Stimulated activated CD4-positive, alpha-beta T cell treated with anti-CD3 and anti-CD28 coated beads, Interleukin-12 subunit alpha, Interleukin-12 subunit beta, amount 100 ng/mL, for 24 hours (primary cell): Measurements from ENCODE around the gene HELQ.
"Not testable (repeated sequence)": the region's sequence is repeated elsewhere in the genome, so short reads cannot be mapped to it uniquely, and the experiment has no call there.

ENCODE experiments used
- DNase-seq, 2 experiments: peaks; one replicate each; pipeline ENCODE4 v3.0.0-alpha.2; 2020; ENCODE audit warnings: low read depth in 2 of 2

The HELQ gene

GRCh38 chr4:83431200-83431599, 24.4 kb downstream of the HELQ start:
- DNase-seq, result no peak

- DNase-seq, result no peak
Observed at GRCh38 chr4:83418211-83418610, 37.4 kb downstream of the HELQ start.

GRCh38 chr4:83417566-83417965, 38.1 kb downstream of the HELQ start:
- DNase-seq, result no peak

- DNase-seq, result no peak
Observed at GRCh38 chr4:83413676-83414075, 41.9 kb downstream of the HELQ start.

- no peak for DNase-seq
Observed at GRCh38 chr4:83408908-83409307, 46.7 kb downstream of the HELQ start.

DNA sequence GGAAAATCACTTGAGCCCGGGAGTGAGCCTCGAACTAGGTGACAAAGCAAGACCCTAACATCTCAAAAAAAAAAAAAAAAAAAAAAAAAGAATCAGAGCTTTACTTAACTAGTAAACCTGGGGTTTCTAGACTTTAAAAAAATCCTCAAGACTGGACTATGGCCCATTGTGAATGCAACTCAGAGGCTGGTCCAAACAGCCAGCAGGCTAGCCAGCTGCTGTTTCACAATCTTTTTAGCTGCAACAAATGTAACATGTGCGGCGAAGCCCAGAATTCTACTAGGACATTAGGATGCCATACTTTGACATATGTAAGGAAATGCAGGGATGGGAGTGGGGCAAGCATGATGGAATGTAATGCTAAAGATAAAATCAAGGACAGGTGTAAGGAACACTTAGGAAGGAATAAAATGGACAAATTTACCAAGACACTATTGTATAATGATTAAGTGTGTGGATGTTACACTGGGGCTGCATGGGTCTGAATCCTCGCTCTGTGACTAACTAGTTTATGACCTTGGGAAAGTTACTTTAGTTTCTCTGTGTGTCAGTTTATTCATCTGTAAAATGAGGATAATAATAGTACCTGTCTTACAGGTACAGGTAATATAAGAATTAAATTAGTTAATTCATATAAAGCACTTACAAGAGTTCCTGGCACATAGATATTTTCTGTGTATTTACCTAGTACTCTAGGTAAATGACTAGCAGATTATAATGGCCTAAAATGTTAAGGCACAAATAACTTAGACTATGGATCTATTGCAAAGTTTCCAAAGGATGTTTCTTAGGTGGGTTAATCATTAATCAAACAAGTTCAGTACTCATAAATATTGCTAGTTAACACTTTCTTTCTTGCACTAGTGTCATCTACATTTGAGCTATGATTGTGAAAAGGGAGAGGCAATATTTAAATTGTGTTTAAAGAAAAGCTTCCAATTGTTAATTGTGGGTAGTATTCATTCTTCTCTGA, 49.5 kb downstream of the HELQ start:
- no peak for DNase-seq

DNA sequence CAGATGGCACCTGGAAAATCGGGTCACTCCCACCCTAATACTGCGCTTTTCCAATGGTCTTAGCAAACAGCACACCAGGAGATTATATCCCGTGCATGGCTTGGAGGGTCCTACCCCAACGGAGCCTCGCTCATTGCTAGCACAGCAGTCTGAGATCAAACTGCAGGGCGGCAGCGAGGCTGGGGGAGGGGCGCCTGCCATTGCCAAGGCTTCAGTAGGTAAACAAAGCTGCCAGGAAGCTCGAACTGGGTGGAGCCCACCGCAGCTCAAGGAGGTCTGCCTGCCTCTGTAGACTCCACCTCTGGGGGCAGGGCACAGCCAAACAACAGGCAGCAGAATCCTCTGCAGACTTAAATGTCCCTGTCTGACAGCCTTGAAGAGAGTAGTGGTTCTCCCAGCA, 57.5 kb downstream of the HELQ start:
- DNase-seq, result not testable (repeated sequence)

GRCh38 chr4:83393908-83394307, 61.7 kb downstream of the HELQ start:
- no peak for DNase-seq

- DNase-seq, result no peak
Observed at GRCh38 chr4:83392562-83392961, 63.1 kb downstream of the HELQ start.

DNA sequence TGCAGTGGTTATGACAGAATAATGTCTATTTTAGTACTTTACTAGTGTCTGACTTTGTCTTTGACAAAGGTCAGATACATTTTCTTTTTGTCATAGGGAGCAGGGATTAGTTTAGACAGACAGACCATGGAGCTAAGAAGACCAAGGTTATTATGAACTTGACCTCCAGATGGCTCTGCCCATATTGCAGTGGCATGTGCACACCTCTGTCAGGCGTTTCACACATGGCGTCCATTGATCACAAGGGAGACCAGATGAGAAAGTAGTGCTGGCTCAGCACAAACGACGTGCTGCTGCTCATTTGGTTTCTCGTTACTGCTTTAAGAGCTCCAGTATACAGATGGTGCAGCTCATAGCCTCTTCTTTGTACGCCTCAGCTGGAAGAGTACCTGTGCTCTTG, 64.7 kb downstream of the HELQ start:
- no peak for DNase-seq

GRCh38 chr4:83389756-83390505, 65.7 kb downstream of the HELQ start:
- DNase-seq, result no peak

- no peak for DNase-seq
Observed at GRCh38 chr4:83389037-83389720, 66.4 kb downstream of the HELQ start.

DNA sequence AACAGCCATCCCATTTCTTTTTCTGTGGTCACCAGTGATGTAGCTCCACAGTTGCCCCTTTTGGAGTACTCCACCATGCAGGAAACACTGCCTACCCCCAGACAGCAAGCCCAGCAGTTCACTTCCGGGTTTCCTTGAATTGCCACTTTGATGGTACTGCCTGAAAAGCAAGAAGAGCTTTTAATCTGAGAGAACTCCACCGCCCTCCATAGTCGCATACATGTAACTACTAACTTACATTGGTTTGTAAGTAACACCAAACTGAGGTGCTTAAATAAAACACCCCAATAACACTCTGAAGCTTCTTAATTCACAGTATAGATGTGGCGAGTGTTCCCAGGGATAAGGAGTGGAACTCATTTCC, 67.3 kb downstream of the HELQ start:
- no peak for DNase-seq

DNA sequence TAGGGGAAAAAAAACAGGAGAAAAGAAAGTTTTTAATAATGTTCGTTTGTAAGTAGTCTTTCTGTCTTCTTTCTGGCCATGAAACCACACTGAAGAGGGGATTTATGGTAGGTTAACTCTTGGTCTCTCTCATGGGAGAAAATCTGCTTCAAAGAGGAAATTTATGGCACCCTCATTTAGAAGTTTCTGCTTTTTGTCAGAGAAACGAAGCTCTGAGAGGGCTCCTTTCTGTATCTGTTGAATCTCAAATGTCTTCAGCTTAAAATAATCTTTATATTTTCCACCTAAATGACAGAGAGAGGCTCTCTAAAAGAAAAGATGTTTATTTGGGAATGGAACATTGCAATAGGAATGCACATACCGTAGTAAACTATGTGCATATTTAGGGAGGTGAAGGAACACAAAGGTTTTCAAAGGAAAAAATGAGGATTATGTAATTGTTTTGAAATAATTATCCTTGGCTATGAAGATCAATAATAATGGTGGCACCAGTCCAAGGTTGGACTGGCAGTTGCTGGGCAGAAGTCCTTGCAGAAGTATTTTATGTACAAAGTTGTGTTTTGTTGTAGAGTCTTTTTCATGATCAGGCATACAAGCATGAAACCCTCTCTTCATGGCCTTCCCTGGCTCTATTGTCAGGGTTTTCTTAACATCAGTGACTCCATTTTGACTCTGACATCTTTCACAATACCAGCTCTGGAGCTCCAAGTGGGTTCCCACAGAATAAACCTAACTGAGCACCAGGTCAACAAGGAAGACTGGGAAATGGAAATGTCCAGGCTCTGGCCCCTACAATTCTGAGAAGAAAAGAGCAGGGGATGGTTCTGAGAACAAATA, 67.9 kb downstream of the HELQ start:
- DNase-seq, result no peak

- DNase-seq, result no peak
Observed at GRCh38 chr4:83387012-83387411, 68.6 kb downstream of the HELQ start.

DNA sequence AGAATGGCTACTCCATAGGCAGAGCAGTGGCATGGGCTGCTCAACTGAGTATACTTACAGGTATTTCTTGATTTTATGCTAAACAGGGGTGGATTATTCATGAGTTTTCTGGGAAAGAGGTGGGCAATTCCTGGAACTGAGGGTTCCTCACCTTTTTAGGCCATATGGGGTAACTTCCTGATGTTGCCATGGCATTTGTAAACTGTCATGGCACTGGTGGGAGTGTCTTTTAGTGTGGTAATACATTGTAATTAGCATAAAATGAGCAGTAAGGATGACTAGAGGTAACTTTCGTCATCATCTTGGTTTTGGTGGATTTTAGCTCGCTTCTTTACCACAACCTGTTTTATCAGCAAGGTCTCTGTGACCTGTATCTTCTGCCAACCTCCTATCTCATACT, 72.8 kb downstream of the HELQ start:
- DNase-seq, result no peak

- DNase-seq, result no peak
Observed at GRCh38 chr4:83381173-83381572, 74.5 kb downstream of the HELQ start.

GRCh38 chr4:83378419-83378818, 77.2 kb downstream of the HELQ start:
- DNase-seq, result no peak

DNA sequence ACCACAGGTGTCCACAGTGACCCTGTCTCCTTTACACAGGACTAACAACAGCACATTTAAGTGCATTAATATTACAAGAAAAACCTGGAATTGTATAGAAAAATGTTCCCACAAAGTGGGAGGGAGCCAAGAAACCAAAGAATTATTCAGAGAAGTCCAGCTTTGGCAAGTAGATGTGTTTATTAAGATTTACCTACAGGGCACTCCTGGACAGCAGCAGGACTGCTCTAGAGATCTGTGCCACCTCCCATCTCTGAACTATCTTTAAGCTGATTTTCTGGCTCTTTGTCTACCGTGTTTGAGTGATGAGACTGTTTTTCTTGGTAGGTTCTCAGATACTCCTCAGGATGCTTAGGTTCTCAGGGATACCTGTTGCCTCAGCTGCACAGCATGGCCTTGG, 82.7 kb downstream of the HELQ start:
- DNase-seq, result no peak

DNA sequence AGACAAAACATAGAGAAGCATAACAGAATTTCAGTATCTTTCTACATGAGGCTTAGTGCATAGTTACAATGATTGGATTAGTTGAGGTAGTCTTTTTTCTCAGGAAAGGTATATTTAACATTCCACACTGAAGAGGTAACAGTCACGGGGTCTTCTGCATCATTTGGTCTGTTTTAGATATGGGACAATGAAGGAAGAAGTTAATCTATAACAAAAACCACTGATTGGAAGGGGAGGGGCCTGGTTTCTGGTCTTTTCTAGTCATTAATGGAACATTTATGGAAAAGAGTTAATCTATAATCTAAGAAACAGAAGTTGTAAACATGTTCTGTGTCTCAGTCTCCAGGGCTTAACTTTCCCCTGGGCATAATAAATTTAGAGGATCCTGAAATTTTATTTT, 83.7 kb downstream of the HELQ start:
- DNase-seq, result no peak

DNA sequence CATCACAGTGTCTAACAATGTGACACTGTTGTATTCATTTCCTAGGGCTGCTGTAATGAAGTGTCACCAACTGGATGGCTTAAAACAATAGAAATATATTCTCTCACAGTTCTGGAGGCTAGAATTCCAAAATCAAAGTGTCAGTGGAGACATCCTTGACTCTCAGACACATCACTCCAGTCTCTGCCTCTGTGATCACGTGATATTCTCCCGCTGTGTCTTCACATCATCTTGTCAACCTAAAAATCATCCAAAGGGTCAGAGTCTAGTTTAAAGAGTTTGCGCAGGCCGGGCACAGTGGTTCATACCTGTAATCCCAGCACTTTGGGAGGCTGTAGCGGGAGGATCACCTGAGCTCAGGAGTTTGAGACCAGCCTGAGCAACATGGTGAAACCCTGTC, 84.4 kb downstream of the HELQ start:
- no peak for DNase-seq

- DNase-seq, result no peak
Observed at GRCh38 chr4:83370640-83370906, 85.0 kb downstream of the HELQ start.
